HG03045 (cell line): ENCODE measurements around the gene OBP2A.
"Not testable (repeated sequence)": the region's sequence is repeated elsewhere in the genome, so short reads cannot be mapped to it uniquely, and the experiment has no call there.

Experiments used
- ATAC-seq: cut with Tn5 transposase; IDR thresholded peaks from one replicate; pipeline ENCODE4 v1.9.1; 2021; ENCODE audit warnings: mild to moderate bottlenecking, moderate library complexity; ENCODE audit not compliant: unreplicated experiment

The OBP2A gene

GRCh38 chr9:135526089-135526729, 19.7 kb upstream of the OBP2A start:
- ATAC-seq, result no peak

DNA sequence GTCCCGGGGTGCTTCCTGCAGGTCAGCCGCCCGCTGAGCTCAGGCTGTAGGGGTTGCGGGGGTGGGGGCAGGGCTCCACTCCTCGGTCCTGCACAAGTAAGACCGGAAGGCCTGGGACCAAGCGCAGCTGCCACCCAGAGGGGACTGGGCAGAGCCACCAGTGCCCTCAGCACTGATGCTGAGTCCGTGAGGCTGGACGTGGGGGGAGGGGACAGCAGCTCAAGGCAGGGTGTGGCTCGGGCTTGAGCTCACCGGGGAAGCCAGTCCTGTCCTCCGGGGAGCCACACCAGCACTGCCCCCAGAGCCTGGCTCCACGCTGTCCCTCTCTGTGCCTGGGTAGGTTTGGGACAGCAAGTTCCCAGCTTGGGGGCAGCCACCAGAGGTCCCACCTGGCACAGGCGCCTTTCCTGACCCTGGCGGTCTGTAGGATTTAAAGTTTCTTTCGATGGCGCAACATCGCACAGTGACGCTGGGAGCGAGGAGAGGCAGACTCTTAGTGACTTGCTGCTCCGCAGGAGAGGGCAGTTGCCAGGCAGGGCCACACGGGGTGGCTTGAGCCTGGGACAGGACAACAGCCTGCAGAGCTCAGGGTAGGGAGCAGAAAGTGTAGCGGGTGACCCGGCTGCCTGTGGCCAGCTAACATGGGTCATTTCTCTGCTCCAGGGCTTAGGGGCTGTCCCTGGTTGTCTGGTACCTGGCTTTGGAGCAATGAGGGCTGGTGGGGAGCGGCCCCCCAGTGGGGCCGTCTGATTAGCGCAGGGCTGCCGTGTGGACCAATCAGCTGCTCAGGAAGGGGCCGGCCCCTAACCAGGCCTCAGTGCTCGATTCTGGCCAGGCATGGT, 19.0 kb upstream of the OBP2A start:
- no peak for ATAC-seq

DNA sequence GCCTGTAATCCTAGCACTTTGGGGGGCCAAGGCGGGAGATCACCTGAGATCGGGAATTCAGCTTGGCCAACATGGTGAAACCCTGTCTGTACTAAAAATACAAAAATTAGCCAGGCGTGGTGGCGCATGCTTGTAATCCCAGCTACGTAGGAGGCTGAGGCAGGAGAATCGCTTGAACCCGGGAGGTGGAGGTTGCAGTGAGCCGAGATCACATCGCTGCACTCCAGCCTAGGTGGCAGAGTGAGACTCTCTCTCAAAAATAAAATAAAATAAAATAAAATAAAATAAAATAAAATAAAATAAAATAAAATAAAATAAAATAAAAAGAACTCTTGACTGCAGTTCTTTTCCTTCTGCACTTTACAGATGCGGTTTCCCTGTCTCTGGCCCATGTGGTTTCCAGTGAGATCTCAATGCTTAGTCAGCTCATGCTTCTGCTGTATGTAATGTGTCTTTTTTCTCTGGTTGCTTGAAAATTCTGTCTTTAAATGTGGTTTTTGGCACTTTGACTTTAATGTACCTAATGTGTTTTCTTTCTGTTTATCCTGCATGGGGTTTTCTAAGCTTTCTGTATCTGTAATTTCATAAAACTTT, 17.0 kb upstream of the OBP2A start:
- ATAC-seq, result not testable (repeated sequence)

- ATAC-seq, result no peak
Observed at GRCh38 chr9:135530146-135530545, 15.8 kb upstream of the OBP2A start.

- ATAC-seq, result no peak
Observed at GRCh38 chr9:135531096-135531495, 14.8 kb upstream of the OBP2A start.

GRCh38 chr9:135533113-135533512, 12.8 kb upstream of the OBP2A start:
- no peak for ATAC-seq

DNA sequence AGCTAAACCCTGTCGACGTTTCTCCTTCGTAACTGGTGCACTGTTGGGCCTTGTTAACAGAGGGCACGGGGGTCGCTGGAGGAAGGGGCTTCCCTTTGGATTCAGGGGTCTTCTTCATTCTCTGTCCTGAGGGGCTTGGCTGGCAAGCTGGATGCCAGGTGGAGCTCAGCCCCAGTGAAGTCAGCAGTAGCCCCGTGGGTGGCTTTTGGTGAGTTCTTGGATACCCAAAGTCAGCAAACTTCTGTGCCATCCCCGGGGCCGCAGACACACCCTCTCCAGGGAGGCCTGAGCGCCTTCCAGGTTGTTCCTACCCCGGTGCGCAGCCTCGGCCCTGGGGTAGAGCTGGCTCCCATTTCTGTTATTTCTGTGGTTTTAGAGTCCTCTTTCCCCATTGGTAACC, 12.3 kb upstream of the OBP2A start:
- no peak for ATAC-seq

DNA sequence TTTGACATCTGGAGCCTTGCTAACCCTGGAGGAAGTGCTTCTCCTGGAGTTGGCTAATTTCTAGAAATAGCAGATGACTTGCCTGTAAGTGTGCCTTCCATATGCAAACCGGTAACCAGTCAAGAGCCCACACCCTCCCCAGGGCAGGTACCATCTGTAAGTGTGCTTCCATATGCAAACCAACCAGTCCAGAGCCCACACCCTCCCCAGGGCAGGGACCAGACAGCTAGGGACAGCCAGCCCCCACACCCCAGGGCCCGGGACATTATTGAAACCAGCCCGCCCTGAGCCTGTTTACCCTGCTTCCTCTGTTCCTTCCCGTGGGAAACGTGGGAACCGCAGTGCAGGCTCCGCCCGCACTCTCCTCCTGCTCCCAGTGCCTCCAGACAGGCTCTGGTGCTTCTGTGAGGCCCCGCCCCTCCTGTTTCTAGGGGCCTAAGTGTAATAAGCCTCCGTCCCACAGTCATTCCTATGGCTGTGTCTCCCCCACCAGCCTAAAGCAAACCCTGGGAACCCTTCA, 11.7 kb upstream of the OBP2A start:
- ATAC-seq, result not testable (repeated sequence)

DNA sequence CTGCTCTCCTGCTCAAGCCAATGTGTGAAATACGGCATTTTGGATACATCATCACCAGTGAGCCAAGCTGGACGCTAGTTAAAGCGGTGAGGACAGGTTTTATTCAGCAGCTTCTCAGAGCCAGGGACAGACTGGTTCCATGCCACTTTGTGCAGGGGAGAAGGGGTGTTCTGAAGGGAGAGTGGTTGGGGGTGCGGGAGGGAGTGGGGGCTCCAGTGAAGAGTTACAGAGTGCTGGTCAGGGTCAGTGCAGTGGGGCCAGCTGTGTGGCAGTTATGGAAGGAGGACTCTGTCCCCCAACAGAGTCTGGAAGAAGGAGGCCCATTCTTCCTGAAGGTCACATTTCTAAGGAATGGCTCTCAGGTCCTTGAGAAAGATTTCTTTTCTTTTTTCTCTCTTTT, 11.1 kb upstream of the OBP2A start:
- ATAC-seq, result not testable (repeated sequence)

GRCh38 chr9:135535631-135536030, 10.3 kb upstream of the OBP2A start:
- not testable (repeated sequence) for ATAC-seq

DNA sequence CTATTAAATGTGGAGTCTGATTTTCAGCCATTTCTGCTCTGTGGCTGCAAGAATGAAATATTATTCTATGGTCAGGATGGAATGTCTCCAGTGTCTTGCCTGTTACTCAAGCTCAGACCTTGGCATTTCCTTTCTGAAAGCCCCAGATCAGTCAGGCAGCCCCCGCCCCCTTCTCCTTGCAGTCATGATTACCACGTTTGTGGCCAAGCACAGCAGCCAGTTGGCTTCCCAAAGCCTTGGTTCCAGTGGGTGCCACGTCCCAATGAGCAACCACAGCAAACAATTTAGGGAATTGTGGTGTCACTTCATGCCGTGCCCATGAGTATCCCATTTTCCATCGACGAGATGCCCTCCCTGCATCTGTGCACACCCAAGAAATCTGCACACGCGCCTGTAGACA, 9.7 kb upstream of the OBP2A start:
- no peak for ATAC-seq

GRCh38 chr9:135543262-135543894, 2.5 kb upstream of the OBP2A start:
- not testable (repeated sequence) for ATAC-seq

DNA sequence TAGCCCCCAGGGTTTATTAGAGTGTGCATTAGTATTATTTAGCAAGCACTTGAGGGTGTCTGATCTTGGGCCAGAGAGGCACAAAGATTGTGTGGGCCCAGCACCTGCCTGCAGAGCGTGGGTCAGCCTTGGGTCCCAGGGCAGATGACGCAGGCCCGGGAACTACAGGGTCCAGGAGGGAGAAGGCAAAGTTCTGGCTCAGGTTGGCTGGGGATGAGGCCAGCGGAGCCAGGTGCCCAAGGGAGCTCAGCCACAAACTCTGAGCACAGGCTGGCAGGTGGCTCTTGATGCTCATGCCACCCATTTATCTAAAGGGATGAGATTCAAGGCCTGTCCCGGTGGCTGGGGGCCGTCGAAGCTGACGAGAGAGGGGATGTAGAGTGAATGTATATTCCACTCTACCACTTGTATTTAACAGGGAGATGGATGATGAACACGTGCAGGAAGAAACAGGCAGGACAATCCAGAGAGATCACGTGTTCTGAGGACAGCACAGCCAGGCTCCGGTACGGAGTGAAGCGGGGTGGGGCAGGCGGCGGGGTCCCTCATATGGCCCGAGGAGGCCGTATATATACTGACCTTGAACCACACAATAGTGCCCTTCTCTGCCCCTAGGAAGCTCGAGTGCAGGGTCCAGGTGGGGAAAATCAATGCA, 818 bp upstream of the OBP2A start:
- ATAC-seq, result no peak

GRCh38 chr9:135546792-135547617, 1.1 kb downstream of the OBP2A start:
- ATAC-seq, result not testable (repeated sequence)

DNA sequence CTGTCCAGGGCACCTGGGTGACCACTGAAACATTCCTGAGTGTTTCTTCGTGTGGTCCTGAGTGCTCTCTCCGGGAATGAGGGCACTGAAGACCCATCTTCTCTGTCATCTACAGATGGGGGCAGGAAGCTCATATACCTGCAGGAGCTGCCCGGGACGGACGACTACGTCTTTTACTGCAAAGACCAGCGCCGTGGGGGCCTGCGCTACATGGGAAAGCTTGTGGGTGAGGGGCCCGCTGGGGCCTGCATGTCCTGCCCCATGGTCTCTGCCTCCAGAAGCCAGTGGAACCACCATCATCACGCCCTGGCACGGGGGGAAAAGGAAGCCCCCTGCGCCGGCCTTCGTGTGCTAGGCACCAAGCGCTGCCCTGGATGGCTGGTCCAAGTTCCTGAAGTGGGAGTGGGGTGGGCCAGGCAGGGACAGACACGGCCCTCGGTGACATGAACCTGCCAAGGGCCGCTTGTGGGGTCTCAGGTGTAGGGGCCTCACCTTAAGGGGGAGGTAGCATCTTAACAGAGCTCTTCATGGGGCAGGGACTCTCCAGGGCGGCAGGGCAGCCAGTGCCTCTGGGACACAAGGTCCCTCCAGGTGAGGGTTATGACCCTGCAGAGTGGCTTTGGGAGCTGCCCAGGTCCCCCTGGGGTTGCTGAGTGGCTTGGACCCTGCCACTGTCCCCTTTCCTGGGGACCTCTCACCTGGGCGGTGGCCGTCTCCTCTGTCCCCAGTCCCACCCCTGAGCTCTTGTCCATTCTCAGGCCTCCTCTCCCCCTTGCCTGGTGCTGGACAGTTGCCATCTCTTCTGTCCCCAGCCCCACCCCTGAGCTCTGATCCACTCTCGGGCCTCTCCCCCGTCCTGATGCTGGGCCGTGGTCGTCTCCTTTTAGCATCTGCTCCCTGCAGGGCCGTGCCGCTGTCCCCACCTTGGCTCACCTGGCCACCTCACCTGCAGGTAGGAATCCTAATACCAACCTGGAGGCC, 2.1 kb downstream of the OBP2A start:
- no peak for ATAC-seq

DNA sequence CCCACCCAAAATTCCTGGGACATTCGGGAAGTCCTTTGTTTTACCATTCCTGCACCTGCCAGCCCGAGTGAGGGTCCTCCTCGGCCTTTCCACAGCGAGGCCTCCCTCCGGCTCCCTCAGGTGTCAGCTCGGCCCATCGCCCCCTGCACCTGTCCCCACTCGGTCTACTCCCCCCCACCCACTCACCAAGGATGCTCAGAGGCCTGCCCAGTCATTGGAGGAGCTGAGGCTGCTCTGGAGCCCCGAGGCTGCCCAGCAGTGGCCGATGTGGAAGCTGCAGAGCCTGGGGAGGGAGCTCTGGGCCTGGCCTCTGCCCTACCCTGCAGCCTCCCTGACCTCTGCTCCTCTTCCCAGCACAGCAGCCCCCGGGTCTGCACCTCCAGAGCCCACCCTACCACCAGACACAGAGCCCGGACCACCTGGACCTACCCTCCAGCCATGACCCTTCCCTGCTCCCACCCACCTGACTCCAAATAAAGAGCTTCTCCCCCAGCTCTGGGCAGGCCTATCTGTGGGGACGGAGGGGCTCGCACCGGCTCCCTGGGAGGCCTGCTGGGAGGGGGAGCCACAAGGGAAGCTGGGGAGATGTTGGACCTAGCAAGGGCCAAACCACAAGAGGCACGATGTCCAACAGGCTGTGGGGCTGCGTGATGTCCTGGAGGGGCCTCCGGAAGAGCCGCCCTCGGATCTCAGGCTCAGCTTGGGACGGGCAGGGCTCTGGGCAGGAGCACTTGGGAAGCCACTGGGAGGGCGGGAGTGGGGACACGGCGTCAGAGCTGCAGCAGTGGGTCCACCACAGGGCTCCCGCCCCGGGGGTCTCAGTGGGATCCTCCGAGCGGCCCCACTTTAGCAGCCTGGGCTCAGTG, 3.8 kb downstream of the OBP2A start:
- not testable (repeated sequence) for ATAC-seq

- ATAC-seq, result no peak
Observed at GRCh38 chr9:135550344-135550918, 4.5 kb downstream of the OBP2A start.
